Measurements from ENCODE around the gene STAC3. TPM values are rescaled to one million over a fixed set of nuclear protein-coding genes. Genes with fewer than 3 reads are reported as not detected.
"Not testable (repeated sequence)": the region's sequence is repeated elsewhere in the genome, so short reads cannot be mapped to it uniquely, and the experiment has no call there.

The STAC3 gene
- total RNA-seq, 1 donor from 2014 or later: 0.74 TPM

- Histone ChIP-seq H3K4me3 (no peak overlapping the region), H3K4me1 (no peaks in the 10 kb centered on the region), H3K9me3 (no peaks in the 10 kb centered on the region), H3K27me3 (no peaks in the 10 kb centered on the region), H3K27ac (no peak overlapping the region), H3K36me3 (peaks cover 0 to 41% of the 10 kb centered on the region in 2 donors)
- TF ChIP-seq POLR2AphosphoS5 (IDR thresholded peaks at IDR 0.05; ENCODE audit: insufficient read depth in 1 of 2, low read depth in 1 of 2): no peak
- TF ChIP-seq CTCF (IDR thresholded peaks at IDR 0.05): no peak
- TF ChIP-seq POLR2A (IDR thresholded peaks at IDR 0.05): no peak
- DNase-seq (ENCODE audit: extremely low spot score in 2 of 2): no peak
- intact Hi-C loops (cut with DNase I): no loop called here
These were observed 27.7 kb upstream of the STAC3 start for GRCh38 chr12:57278465-57279381.

GRCh38 chr12:57276935-57277563 lies 26.1 kb upstream of the STAC3 start:
- DNase-seq (ENCODE audit: extremely low spot score in 2 of 2): no peak
- H3K9me3 ChIP-seq: no peaks in the 10 kb centered on the region
- TF ChIP-seq CTCF (IDR thresholded peaks at IDR 0.05) (no peak), POLR2A (IDR thresholded peaks at IDR 0.05) (no peak), POLR2AphosphoS5 (IDR thresholded peaks at IDR 0.05; ENCODE audit: insufficient read depth in 1 of 2, low read depth in 1 of 2) (no peak)
- H3K36me3 ChIP-seq: peaks cover 0 to 33% of the 10 kb centered on the region in 2 donors
- H3K27ac ChIP-seq: no peak overlapping the region
- H3K4me1 ChIP-seq: no peaks in the 10 kb centered on the region
- no peaks in the 10 kb centered on the region for H3K27me3 ChIP-seq
- intact Hi-C loops (cut with DNase I): no loop called here
- no peak overlapping the region for H3K4me3 ChIP-seq

GRCh38 chr12:57276233-57276632 lies 25.2 kb upstream of the STAC3 start:
- H3K27me3 ChIP-seq; H3K4me1 ChIP-seq; DNase-seq (ENCODE audit: extremely low spot score in 2 of 2); H3K4me3 ChIP-seq; H3K27ac ChIP-seq; intact Hi-C loops (cut with DNase I); H3K9me3 ChIP-seq: not testable (repeated sequence)
- peaks cover 0 to 33% of the 10 kb centered on the region in 2 donors for H3K36me3 ChIP-seq

- intact Hi-C loops (cut with DNase I): no loop called here
- H3K4me3 ChIP-seq: no peak overlapping the region
- H3K27me3 ChIP-seq: no peaks in the 10 kb centered on the region
- no peak overlapping the region for H3K27ac ChIP-seq
- H3K36me3 ChIP-seq: peaks cover 0 to 36% of the 10 kb centered on the region in 2 donors
- DNase-seq (ENCODE audit: extremely low spot score in 2 of 2): no peak
- H3K9me3 ChIP-seq: no peaks in the 10 kb centered on the region
- H3K4me1 ChIP-seq: no peaks in the 10 kb centered on the region
- TF ChIP-seq POLR2AphosphoS5 (IDR thresholded peaks at IDR 0.05; ENCODE audit: insufficient read depth in 1 of 2, low read depth in 1 of 2): no peak
- TF ChIP-seq POLR2A (IDR thresholded peaks at IDR 0.05): no peak
- TF ChIP-seq CTCF (IDR thresholded peaks at IDR 0.05): no peak
These were observed 22.5 kb upstream of the STAC3 start for GRCh38 chr12:57273516-57273915.

- intact Hi-C loops (cut with DNase I): no loop called here
- no peaks in the 10 kb centered on the region for H3K9me3 ChIP-seq
- H3K36me3 ChIP-seq: peaks cover 0 to 40% of the 10 kb centered on the region in 2 donors
- H3K27me3 ChIP-seq: no peaks in the 10 kb centered on the region
- DNase-seq (ENCODE audit: extremely low spot score in 2 of 2): no peak
- no peaks in the 10 kb centered on the region for H3K4me1 ChIP-seq
- TF ChIP-seq CTCF (IDR thresholded peaks at IDR 0.05) (no peak), POLR2AphosphoS5 (IDR thresholded peaks at IDR 0.05; ENCODE audit: insufficient read depth in 1 of 2, low read depth in 1 of 2) (no peak), POLR2A (IDR thresholded peaks at IDR 0.05) (no peak)
- H3K27ac ChIP-seq: no peak overlapping the region
- no peak overlapping the region for H3K4me3 ChIP-seq
These were observed 21.6 kb upstream of the STAC3 start for GRCh38 chr12:57272337-57273151.
